GM19025 (cell line): ENCODE results near the gene CCDC178.

Experiments used
- ATAC-seq: cut with Tn5 transposase; IDR thresholded peaks from one replicate; pipeline ENCODE4 v1.9.1; 2021; ENCODE audit warnings: mild to moderate bottlenecking, low read depth, moderate library complexity; ENCODE audit not compliant: unreplicated experiment

The CCDC178 gene

DNA sequence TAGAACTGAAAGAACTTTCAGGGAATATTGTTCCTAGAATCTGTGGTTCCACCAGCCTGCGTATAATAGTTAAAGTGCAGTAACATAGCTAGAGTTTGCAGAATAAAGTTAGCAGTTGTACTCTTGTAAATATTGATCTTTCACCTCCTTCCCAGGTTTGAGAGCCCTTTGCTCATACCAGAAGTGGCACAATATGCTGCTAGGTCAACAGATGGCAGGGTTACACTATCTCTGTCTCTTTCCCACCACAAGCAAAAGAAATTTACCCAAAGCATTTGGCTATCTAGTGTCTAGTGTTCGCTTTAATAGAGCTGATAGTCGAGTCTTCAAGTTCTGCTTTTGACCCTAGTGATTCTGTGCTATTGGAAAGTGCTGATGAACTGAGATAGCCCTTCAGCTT is 548.7 kb downstream of the CCDC178 start:
- no peak for ATAC-seq

GRCh38 chr18:32891130-32891529 is 549.4 kb downstream of the CCDC178 start:
- no peak for ATAC-seq

DNA sequence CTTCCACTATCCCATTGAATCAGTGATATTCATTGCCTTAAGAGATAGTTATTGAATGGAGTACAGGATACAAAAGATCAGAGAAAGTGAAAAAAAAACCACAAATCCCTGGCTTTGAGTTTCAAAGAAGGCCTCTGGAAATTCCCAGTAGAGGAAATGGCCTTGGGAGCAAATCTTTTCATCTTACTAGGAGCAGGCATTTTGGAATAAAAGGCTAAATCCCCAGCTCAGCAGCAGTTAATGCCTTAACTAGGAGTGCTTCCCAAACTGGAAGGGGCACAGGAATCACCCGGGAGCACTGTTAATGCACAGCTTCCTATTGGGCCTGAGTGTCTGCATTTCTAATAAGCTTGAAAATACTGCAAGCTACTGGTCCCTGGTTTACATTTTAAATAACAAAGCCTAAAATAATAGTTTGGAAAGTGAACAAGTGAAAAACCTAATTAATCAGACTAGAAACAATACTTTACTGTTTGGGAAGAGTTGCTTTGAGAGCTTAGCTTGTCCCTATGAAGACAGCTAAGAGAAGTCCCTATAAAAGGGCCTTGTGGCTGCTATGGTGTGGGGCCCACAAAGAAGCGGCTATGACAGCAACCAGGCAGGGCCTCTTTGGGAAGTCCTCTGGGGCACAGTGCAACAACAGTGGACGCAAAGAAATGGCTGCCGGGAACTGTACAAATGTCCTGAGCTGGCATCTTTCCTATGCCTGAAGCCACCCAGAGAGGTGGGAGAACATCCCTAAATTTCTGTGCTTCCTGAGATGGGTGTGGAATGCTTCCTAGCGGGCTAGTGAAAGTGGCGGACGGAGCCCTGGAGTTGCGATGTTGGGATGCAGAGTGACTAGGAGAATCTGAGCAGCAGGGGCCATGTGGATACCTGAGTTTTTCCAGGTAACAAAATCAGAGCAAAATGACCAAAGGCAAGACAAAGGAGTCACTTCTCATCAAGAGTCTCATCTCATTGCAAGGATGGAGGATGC is 550.6 kb downstream of the CCDC178 start:
- ATAC-seq, result no peak

DNA sequence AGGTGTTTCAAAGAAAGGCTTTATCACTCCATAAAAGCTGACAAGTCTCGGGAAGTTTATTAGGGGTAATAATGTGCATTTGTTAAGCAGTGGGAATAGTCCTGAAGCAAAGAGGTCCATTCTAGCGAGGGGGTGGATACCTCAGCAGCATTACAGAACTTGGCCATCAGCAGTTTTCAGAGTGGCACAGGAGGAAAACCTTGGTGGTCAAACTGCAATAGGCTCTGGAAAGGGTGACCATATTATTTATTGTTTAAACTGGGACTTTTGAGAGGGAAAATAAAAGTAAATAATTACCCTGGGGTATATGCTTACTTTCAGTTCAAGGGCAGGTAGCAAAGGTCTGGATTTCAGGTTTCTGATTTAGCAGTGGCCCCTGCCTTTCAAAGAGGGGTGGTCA is 552.2 kb downstream of the CCDC178 start:
- ATAC-seq, result no peak
